GM12874 (cell line): ENCODE measurements around the gene NFATC2.

Source experiments
- CTCF ChIP-seq: IDR thresholded peaks from 2 replicates; pipeline ENCODE4 v1.5.1; 2011; ENCODE audit warnings: low read depth, mild to moderate bottlenecking, control low read depth, low read length, moderate library complexity; ENCODE audit not compliant: insufficient read depth

The NFATC2 gene

GRCh38 chr20:51426718-51427650 lies 115.5 kb downstream of the NFATC2 start:
- no peak for TF ChIP-seq CTCF

- no peak for TF ChIP-seq CTCF
Measured at GRCh38 chr20:51425347-51426106, 117.0 kb downstream of the NFATC2 start.

- no peak for TF ChIP-seq CTCF
Measured at GRCh38 chr20:51424270-51425117, 118.0 kb downstream of the NFATC2 start.

- no peak for TF ChIP-seq CTCF
Measured at GRCh38 chr20:51423810-51424209, 118.7 kb downstream of the NFATC2 start.

GRCh38 chr20:51423290-51423667 lies 119.2 kb downstream of the NFATC2 start:
- TF ChIP-seq CTCF, result no peak

- TF ChIP-seq CTCF, result no peak
Measured at GRCh38 chr20:51422514-51423289, 119.8 kb downstream of the NFATC2 start.
